Endothelial cell of umbilical vein (primary cell): ENCODE data around the gene DDX31. TPM values are rescaled to one million over a fixed set of nuclear protein-coding genes. Genes with fewer than 3 reads are reported as not detected.

Experiments
- BruUV-seq: library from RNA; stranded (reverse); fragments of 400-500 nt; replicated peaks from 2 replicates; lab custom pipeline; 2021; lab: Mats Ljungman, UMichigan
- CTCF ChIA-PET: fragments of 300-600, 350-600 bp; sonication (Branson Sonifier 250); formaldehyde crosslinking; loops from one replicate; lab custom pipeline; 2021; ENCODE audit warnings: antibody characterized with exemption, inconsistent platforms; lab: Charles Lee
- POLR2A ChIA-PET: fragments of 300-600, 350-600 bp; sonication (Branson Sonifier 250); formaldehyde crosslinking; loops from one replicate; lab custom pipeline; 2021; ENCODE audit warnings: antibody characterized with exemption, inconsistent platforms; lab: Charles Lee
- DNase-seq: peaks from one replicate; pipeline ENCODE4 v3.0.0-alpha.2; 2011; ENCODE audit warnings: low read depth, low spot score
- FAIRE-seq: peaks from 2 replicates; lab custom pipeline; 2011; peaks lifted over from hg19 to GRCh38; lab: Jason Lieb, UNC
- H2AFZ ChIP-seq: 2 replicates; pipeline ENCODE4 v1.6.0; 2012; ENCODE audit warnings: low read depth, low read length, control low read depth, inconsistent platforms
- H3K27ac ChIP-seq: 2 replicates; pipeline ENCODE4 v1.5.1; 2011; ENCODE audit warnings: low read depth, mild to moderate bottlenecking, control low read depth, low read length, moderate library complexity; ENCODE audit not compliant: insufficient read depth
- H3K27me3 ChIP-seq, 2 experiments: 2 replicates each; pipeline versions ENCODE4 v1.6.0 to v1.6.1; 2011; ENCODE audit warnings: low read length in 2 of 2, mixed read lengths in 1 of 2; ENCODE audit not compliant: control insufficient read depth in 2 of 2, insufficient read depth in 2 of 2
- H3K36me3 ChIP-seq, 2 experiments: 2 replicates in 1 of 2; 3 replicates in 1 of 2; pipeline ENCODE4 v1.5.1; 2011; ENCODE audit warnings: low read length in 2 of 2, mild to moderate bottlenecking in 1 of 2, moderate library complexity in 1 of 2; ENCODE audit not compliant: control insufficient read depth in 2 of 2, insufficient read depth in 2 of 2; ENCODE audit errors: extremely low read depth in 1 of 2
- H3K4me1 ChIP-seq: 3 replicates; pipeline ENCODE4 v1.5.1; 2011; ENCODE audit warnings: mild to moderate bottlenecking, low read length; ENCODE audit not compliant: control insufficient read depth, insufficient read depth; ENCODE audit errors: extremely low read depth
- H3K4me2 ChIP-seq: 2 replicates; pipeline ENCODE4 v1.6.1; 2011; ENCODE audit warnings: low read length, control low read depth, mixed read lengths; ENCODE audit not compliant: insufficient read depth
- H3K4me3 ChIP-seq, 3 experiments: fragments of 200-600 bp in 1 of 3; sonication (generic), shearing (Covaris generic) in 1 of 3; replicated peaks in 1 of 3; 2 replicates each; pipeline ENCODE4 v1.5.1; 2011 to 2016; ENCODE audit warnings: control low read depth in 3 of 3, low read length in 3 of 3, mild to moderate bottlenecking in 2 of 3, inconsistent platforms in 1 of 3, low read depth in 1 of 3, moderate library complexity in 1 of 3; ENCODE audit not compliant: insufficient read depth in 1 of 3
- H3K79me2 ChIP-seq: 2 replicates; pipeline ENCODE4 v1.6.0; 2012; ENCODE audit warnings: low read length, inconsistent platforms; ENCODE audit not compliant: control insufficient read depth, insufficient read depth
- H3K9ac ChIP-seq: replicated peaks from 2 replicates; pipeline ENCODE3; 2011; ENCODE audit warnings: low read length, control low read depth; ENCODE audit not compliant: insufficient read depth; ENCODE audit errors: extremely low read depth
- H3K9me1 ChIP-seq: replicated peaks from 3 replicates; pipeline ENCODE4 v1.6.0; 2011; ENCODE audit warnings: mild to moderate bottlenecking, low read length; ENCODE audit not compliant: control insufficient read depth, insufficient read depth; ENCODE audit errors: extremely low read depth
- H3K9me3 ChIP-seq: replicated peaks from 2 replicates; pipeline ENCODE4 v1.5.1; 2012; ENCODE audit warnings: low read length, inconsistent platforms; ENCODE audit not compliant: control insufficient read depth, insufficient read depth
- H4K20me1 ChIP-seq: replicated peaks from 2 replicates; pipeline ENCODE3; 2011; ENCODE audit warnings: mild to moderate bottlenecking, low read length; ENCODE audit not compliant: control insufficient read depth, insufficient read depth; ENCODE audit errors: extremely low read depth
- EZH2 ChIP-seq: IDR thresholded peaks from 2 replicates; pipeline ENCODE4 v1.6.1; 2012; ENCODE audit warnings: borderline replicate concordance, low read depth, mild to moderate bottlenecking, moderate library complexity, low read length, inconsistent platforms; ENCODE audit not compliant: severe bottlenecking
- FOS ChIP-seq: IDR thresholded peaks from 2 replicates; pipeline ENCODE4 v1.6.1; 2011; ENCODE audit warnings: mild to moderate bottlenecking, low read length, moderate library complexity, borderline replicate concordance; ENCODE audit not compliant: insufficient read depth
- GATA2 ChIP-seq: IDR thresholded peaks from 2 replicates; pipeline ENCODE4 v1.7.0; 2011; ENCODE audit warnings: low read depth, mild to moderate bottlenecking, moderate library complexity, mixed read lengths, low read length; ENCODE audit not compliant: insufficient read length, insufficient read depth
- JUN ChIP-seq: IDR thresholded peaks from 2 replicates; pipeline ENCODE4 v1.6.1; 2011; ENCODE audit warnings: borderline replicate concordance, low read depth; ENCODE audit not compliant: insufficient read length, insufficient read depth
- MYC ChIP-seq: IDR thresholded peaks from one replicate; pipeline ENCODE4 v1.6.1; 2011; ENCODE audit warnings: mild to moderate bottlenecking, low read depth, low read length
- POLR2A ChIP-seq: IDR thresholded peaks from 2 replicates; pipeline ENCODE4 v1.6.1; 2012; ENCODE audit warnings: low read depth, mild to moderate bottlenecking, control low read depth, low read length
- POLR2AphosphoS5 ChIP-seq: IDR thresholded peaks from 2 replicates; pipeline ENCODE4 v1.6.1; 2012; ENCODE audit warnings: low read depth, mild to moderate bottlenecking, control low read depth, low read length, moderate library complexity; ENCODE audit not compliant: insufficient read depth
- dilution Hi-C: fragments of 300-500 bp; cut with MboI; formaldehyde crosslinking; loops from one replicate; pipeline ENCODE4 v1.15.0; 2019; ENCODE audit warnings: low sequenced_read_pairs; ENCODE audit not compliant: extremely low pct_ligation_motif_present
- intact Hi-C: fragments of 100-400 bp; cut with micrococcal nuclease; formaldehyde crosslinking; loops from one replicate; pipeline ENCODE4 v1.10.0; 2022
- polyA plus RNA-seq, 4 experiments: library from polyadenylated mRNA; depleted of rRNA in 3 of 4; stranded (reverse) in 3 of 4; unstranded in 1 of 4; fragments of >200 nt; gene quantifications; 2 replicates each; pipeline versions ENCODE4 v1.2.1 to v1.2.3, GENCODE V29; 2011 to 2012; ENCODE audit warnings: missing spikeins in 1 of 4
- total RNA-seq: library from RNA; stranded (reverse); gene quantifications from 2 replicates; pipeline ENCODE4 v1.2.3, GENCODE V29; 2021
- TF ChIP-seq, protein P1 (sequence below): IDR thresholded peaks from 2 replicates; pipeline ENCODE4 v1.6.1; 2011; ENCODE audit not compliant: insufficient read depth, insufficient read length
- TF ChIP-seq, protein P2 (sequence below), 2 donors: IDR thresholded peaks; 1 replicate in 1 of 2; 2 replicates in 1 of 2; pipeline ENCODE4 v1.5.1; 2011; ENCODE audit warnings: low read length in 2 of 2, mild to moderate bottlenecking in 2 of 2, moderate library complexity in 2 of 2, control low read depth in 1 of 2, inconsistent platforms in 1 of 2, low read depth in 1 of 2; ENCODE audit not compliant: insufficient read depth in 1 of 2; ENCODE audit errors: extremely low read depth in 1 of 2

Gene DDX31
- total and polyA plus RNA-seq, 2 donors (not counting 3 experiments of a cell fraction or from before 2014, with no cell fraction given), result 8.0 to 16.3 TPM

DNA sequence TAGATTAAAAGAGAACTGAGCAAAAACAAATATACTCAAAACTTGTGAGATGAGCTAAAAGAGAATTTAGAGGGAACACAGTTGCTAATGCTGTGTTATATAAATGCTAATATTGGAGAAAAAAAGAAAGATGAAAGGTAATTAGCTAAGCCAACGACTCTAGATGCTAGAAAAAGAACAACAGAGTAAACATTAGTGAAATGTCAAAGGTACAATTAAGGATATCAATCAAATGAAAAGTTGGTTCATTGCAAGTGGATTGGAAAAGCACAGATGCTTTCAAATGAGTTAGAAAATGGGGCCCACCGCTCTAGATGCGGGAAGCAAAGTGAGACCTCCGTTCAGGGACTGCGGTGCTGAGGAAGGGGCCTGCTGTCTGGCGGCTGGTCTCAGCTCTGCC lies 105.3 kb downstream of the DDX31 start:
- Histone ChIP-seq H3K9me1 (no peaks in the 10 kb centered on the region), H4K20me1 (no peaks in the 10 kb centered on the region), H3K27ac (no peak overlapping the region), H3K36me3 (no peaks in the 10 kb centered on the region), H3K9ac (no peak overlapping the region), H3K4me3 (no peak overlapping the region), H3K9me3 (no peaks in the 10 kb centered on the region), H3K4me1 (peaks cover 5% of the 10 kb centered on the region), H2AFZ (no peak overlapping the region), H3K79me2 (no peaks in the 10 kb centered on the region), H3K4me2 (no peak overlapping the region), H3K27me3 (peaks cover 12 to 15% of the 10 kb centered on the region in 2 experiments)
- no TSS peak for BruUV-seq
- no peak for DNase-seq
- TF ChIP-seq JUN, result no peak
- no peak for TF ChIP-seq FOS
- TF ChIP-seq, protein P1, sequence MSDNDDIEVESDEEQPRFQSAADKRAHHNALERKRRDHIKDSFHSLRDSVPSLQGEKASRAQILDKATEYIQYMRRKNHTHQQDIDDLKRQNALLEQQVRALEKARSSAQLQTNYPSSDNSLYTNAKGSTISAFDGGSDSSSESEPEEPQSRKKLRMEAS, result no peak
- TF ChIP-seq MYC, result no peak
- TF ChIP-seq POLR2AphosphoS5, result no peak
- no peak for TF ChIP-seq EZH2
- TF ChIP-seq, protein P2, sequence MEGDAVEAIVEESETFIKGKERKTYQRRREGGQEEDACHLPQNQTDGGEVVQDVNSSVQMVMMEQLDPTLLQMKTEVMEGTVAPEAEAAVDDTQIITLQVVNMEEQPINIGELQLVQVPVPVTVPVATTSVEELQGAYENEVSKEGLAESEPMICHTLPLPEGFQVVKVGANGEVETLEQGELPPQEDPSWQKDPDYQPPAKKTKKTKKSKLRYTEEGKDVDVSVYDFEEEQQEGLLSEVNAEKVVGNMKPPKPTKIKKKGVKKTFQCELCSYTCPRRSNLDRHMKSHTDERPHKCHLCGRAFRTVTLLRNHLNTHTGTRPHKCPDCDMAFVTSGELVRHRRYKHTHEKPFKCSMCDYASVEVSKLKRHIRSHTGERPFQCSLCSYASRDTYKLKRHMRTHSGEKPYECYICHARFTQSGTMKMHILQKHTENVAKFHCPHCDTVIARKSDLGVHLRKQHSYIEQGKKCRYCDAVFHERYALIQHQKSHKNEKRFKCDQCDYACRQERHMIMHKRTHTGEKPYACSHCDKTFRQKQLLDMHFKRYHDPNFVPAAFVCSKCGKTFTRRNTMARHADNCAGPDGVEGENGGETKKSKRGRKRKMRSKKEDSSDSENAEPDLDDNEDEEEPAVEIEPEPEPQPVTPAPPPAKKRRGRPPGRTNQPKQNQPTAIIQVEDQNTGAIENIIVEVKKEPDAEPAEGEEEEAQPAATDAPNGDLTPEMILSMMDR (IDR thresholded peaks at IDR 0.05; ENCODE audit: extremely low read depth in 1 of 2, insufficient read depth in 1 of 2, low read depth in 1 of 2, low read length in 2 of 2), result no peak
- no peak for TF ChIP-seq POLR2A
- TF ChIP-seq GATA2, result no peak
- intact Hi-C loops, result no loop called here
- dilution Hi-C loops, result no loop called here
- no peak for FAIRE-seq
- ChIA-PET POLR2A (no interaction called here), CTCF (interaction anchor here (1.1 to 1.7 kb wide), 2 partner anchors 16 to 58 kb away, joined by 4 to 6 read pairs; no protein-coding TSS in a partner anchor)
